CD4-positive, CD25-positive, alpha-beta regulatory T cell (primary cell): ENCODE results near the gene TSPAN33. TPM values are rescaled to one million over a fixed set of nuclear protein-coding genes. Genes with fewer than 3 reads are reported as not detected.
A peak's percentile ranks its signal among the peaks of the same experiment; 100 is the strongest.
"Not testable (repeated sequence)": the region's sequence is repeated elsewhere in the genome, so short reads cannot be mapped to it uniquely, and the experiment has no call there.

Source experiments
- ATAC-seq, 2 donors: fragments of 150-1000 bp; cut with Tn5 transposase; one replicate each; pipeline ENCODE4 v1.10.0; 2021; ENCODE audit warnings: low read depth in 2 of 2, moderate number of reproducible peaks in 2 of 2, moderate library complexity in 1 of 2
- DNase-seq, 3 donors: peaks; one replicate each; pipeline versions ENCODE4 v3.0.0 to v3.0.0-alpha.2; 2012 to 2022; ENCODE audit warnings: mixed read lengths in 1 of 3
- H3K27ac ChIP-seq: one replicate; pipeline ENCODE4 v1.7.0; 2013; ENCODE audit warnings: mild to moderate bottlenecking, low read length; ENCODE audit not compliant: insufficient read depth, poor library complexity, severe bottlenecking
- H3K27me3 ChIP-seq: one replicate; pipeline ENCODE4 v1.7.0; 2013; ENCODE audit warnings: low read length; ENCODE audit not compliant: control insufficient read depth, insufficient read depth
- H3K36me3 ChIP-seq: one replicate; pipeline ENCODE4 v1.7.0; 2013; ENCODE audit warnings: mild to moderate bottlenecking, low read length, moderate library complexity; ENCODE audit not compliant: control insufficient read depth, insufficient read depth
- H3K4me1 ChIP-seq: 2 replicates; pipeline ENCODE4 v1.7.0; 2013; ENCODE audit warnings: mild to moderate bottlenecking, low read length; ENCODE audit not compliant: insufficient read depth, control insufficient read depth, poor library complexity, severe bottlenecking
- H3K4me3 ChIP-seq: one replicate; pipeline ENCODE4 v1.7.0; 2013; ENCODE audit warnings: low read depth, mild to moderate bottlenecking, low read length, moderate library complexity
- H3K9me3 ChIP-seq, 2 experiments: 1 replicate in 1 of 2; 2 replicates in 1 of 2; pipeline ENCODE4 v1.7.0; 2013; ENCODE audit warnings: low read length in 2 of 2, mild to moderate bottlenecking in 1 of 2, moderate library complexity in 1 of 2; ENCODE audit not compliant: control insufficient read depth in 2 of 2
- H3K27ac Mint-ChIP-seq, 3 donors: one replicate each; pipeline ENCODE4 v1.8.0; 2020 to 2022; ENCODE audit warnings: mild to moderate bottlenecking in 3 of 3, mixed read lengths in 3 of 3, moderate library complexity in 2 of 3
- H3K27me3 Mint-ChIP-seq: one replicate; pipeline ENCODE4 v1.8.0; 2022; ENCODE audit warnings: mild to moderate bottlenecking, mixed read lengths
- H3K36me3 Mint-ChIP-seq: one replicate; pipeline ENCODE4 v1.8.0; 2020; ENCODE audit warnings: mixed read lengths
- H3K4me1 Mint-ChIP-seq, 4 donors: one replicate each; pipeline ENCODE4 v1.8.0; 2020 to 2022; ENCODE audit warnings: mixed read lengths in 4 of 4, mild to moderate bottlenecking in 1 of 4
- H3K4me3 Mint-ChIP-seq, 4 donors: one replicate each; pipeline ENCODE4 v1.8.0; 2020 to 2022; ENCODE audit warnings: mild to moderate bottlenecking in 4 of 4, mixed read lengths in 4 of 4, moderate library complexity in 3 of 4
- H3K9me3 Mint-ChIP-seq, 7 donors: one replicate each; pipeline ENCODE4 v1.8.0; 2020 to 2022; ENCODE audit warnings: mixed read lengths in 7 of 7, mild to moderate bottlenecking in 3 of 7, moderate library complexity in 2 of 7
- polyA plus RNA-seq, 4 donors: library from polyadenylated mRNA; unstranded; fragments of 300-500 nt; fragmentation: Illumina TruSeq; gene quantifications; one replicate each; pipeline ENCODE4 v1.2.3, GENCODE V29; 2021
- total RNA-seq: library from RNA; stranded (reverse); gene quantifications from one replicate; pipeline ENCODE4 v1.2.3, GENCODE V29; 2022

Gene TSPAN33
- total and polyA plus RNA-seq, 5 donors from 2014 or later, result 0.96 to 4.5 (median 2.9) TPM

GRCh38 chr7:129110258-129110981 lies 34.1 kb upstream of the TSPAN33 start:
- no peak for ATAC-seq
- no peak overlapping the region for H3K4me3 ChIP-seq
- H3K27ac ChIP-seq, result no peak overlapping the region
- Mint-ChIP-seq H3K4me3 (no peak overlapping the region), H3K27me3 (peaks cover 30% of the 10 kb centered on the region), H3K9me3 (peaks cover 0 to under 1% (median 0%) of the 10 kb centered on the region in 7 donors), H3K4me1 (no peaks in the 10 kb centered on the region), H3K36me3 (no peaks in the 10 kb centered on the region), H3K27ac (peak overlapping the region in 1 of 3 donors; percentile 52)
- H3K9me3 ChIP-seq, result no peaks in the 10 kb centered on the region
- DNase-seq, result no peak
- peaks cover 9% of the 10 kb centered on the region for H3K27me3 ChIP-seq
- H3K4me1 ChIP-seq, result no peaks in the 10 kb centered on the region
- no peaks in the 10 kb centered on the region for H3K36me3 ChIP-seq

GRCh38 chr7:129110982-129111376 lies 33.5 kb upstream of the TSPAN33 start:
- peaks cover 0 to 2% (median 0%) of the 10 kb centered on the region in 7 donors for H3K9me3 Mint-ChIP-seq
- no peak overlapping the region for H3K4me3 ChIP-seq
- peak overlapping the region in 1 of 3 donors; percentile 52 for H3K27ac Mint-ChIP-seq
- H3K36me3 Mint-ChIP-seq, result no peaks in the 10 kb centered on the region
- peaks cover 12% of the 10 kb centered on the region for H3K27me3 ChIP-seq
- H3K27me3 Mint-ChIP-seq, result peaks cover 29% of the 10 kb centered on the region
- no peak overlapping the region for H3K4me3 Mint-ChIP-seq
- no peaks in the 10 kb centered on the region for H3K36me3 ChIP-seq
- no peak overlapping the region for H3K27ac ChIP-seq
- no peaks in the 10 kb centered on the region for H3K4me1 ChIP-seq
- DNase-seq (no peak), ATAC-seq (no peak)
- H3K9me3 ChIP-seq, result no peaks in the 10 kb centered on the region
- no peaks in the 10 kb centered on the region for H3K4me1 Mint-ChIP-seq

GRCh38 chr7:129115676-129116075 lies 28.8 kb upstream of the TSPAN33 start:
- Mint-ChIP-seq H3K27me3 (peaks cover 39% of the 10 kb centered on the region), H3K27ac (no peak overlapping the region)
- ATAC-seq, result no peak

GRCh38 chr7:129118182-129118581 lies 26.3 kb upstream of the TSPAN33 start:
- DNase-seq (no peak), ATAC-seq (no peak)
- peaks cover 5% of the 10 kb centered on the region for H3K4me1 ChIP-seq
- H3K9me3 Mint-ChIP-seq, result peaks cover 0 to 13% (median 2%) of the 10 kb centered on the region in 7 donors
- H3K27me3 Mint-ChIP-seq, result peaks cover 44% of the 10 kb centered on the region
- H3K4me3 ChIP-seq, result no peak overlapping the region
- no peak overlapping the region for H3K4me3 Mint-ChIP-seq
- H3K27ac ChIP-seq, result no peak overlapping the region
- H3K4me1 Mint-ChIP-seq, result peaks cover 0 to 2% (median 0%) of the 10 kb centered on the region in 4 donors
- H3K27ac Mint-ChIP-seq, result no peak overlapping the region
- no peaks in the 10 kb centered on the region for H3K36me3 ChIP-seq
- H3K9me3 ChIP-seq, result no peaks in the 10 kb centered on the region
- H3K27me3 ChIP-seq, result peaks cover 16% of the 10 kb centered on the region
- H3K36me3 Mint-ChIP-seq, result peaks cover 4% of the 10 kb centered on the region

More at GRCh38 chr7:129115676-129116075, 28.8 kb upstream of the TSPAN33 start:
- no peaks in the 10 kb centered on the region for H3K36me3 Mint-ChIP-seq
- Histone ChIP-seq H3K27ac (no peak overlapping the region), H3K4me3 (no peak overlapping the region), H3K4me1 (no peaks in the 10 kb centered on the region), H3K36me3 (no peaks in the 10 kb centered on the region), H3K27me3 (peaks cover 11% of the 10 kb centered on the region), H3K9me3 (no peaks in the 10 kb centered on the region)
- peaks cover 0 to 4% (median 0%) of the 10 kb centered on the region in 7 donors for H3K9me3 Mint-ChIP-seq
- no peak for DNase-seq
- no peaks in the 10 kb centered on the region for H3K4me1 Mint-ChIP-seq
- H3K4me3 Mint-ChIP-seq, result no peak overlapping the region

GRCh38 chr7:129118976-129119375 lies 25.5 kb upstream of the TSPAN33 start:
- H3K9me3 Mint-ChIP-seq, result peaks cover 0 to 13% (median 2%) of the 10 kb centered on the region in 7 donors
- peaks cover 4% of the 10 kb centered on the region for H3K36me3 Mint-ChIP-seq

GRCh38 chr7:129121501-129122077 lies 22.9 kb upstream of the TSPAN33 start:
- not testable (repeated sequence) for DNase-seq, H3K9me3 ChIP-seq, H3K36me3 Mint-ChIP-seq, H3K4me1 ChIP-seq, ATAC-seq, H3K27ac Mint-ChIP-seq, H3K4me3 ChIP-seq, H3K4me1 Mint-ChIP-seq, H3K27ac ChIP-seq, H3K27me3 ChIP-seq, H3K36me3 ChIP-seq, H3K4me3 Mint-ChIP-seq
- peaks cover 41% of the 10 kb centered on the region for H3K27me3 Mint-ChIP-seq
- peaks cover 0 to 13% (median 1%) of the 10 kb centered on the region in 7 donors for H3K9me3 Mint-ChIP-seq

More at GRCh38 chr7:129118976-129119375, 25.5 kb upstream of the TSPAN33 start:
- no peaks in the 10 kb centered on the region for H3K36me3 ChIP-seq
- Mint-ChIP-seq H3K4me3 (no peak overlapping the region), H3K4me1 (peaks cover 0 to 2% (median 0%) of the 10 kb centered on the region in 4 donors), H3K27me3 (peaks cover 40% of the 10 kb centered on the region), H3K27ac (no peak overlapping the region)
- H3K27ac ChIP-seq, result no peak overlapping the region
- no peak overlapping the region for H3K4me3 ChIP-seq
- ATAC-seq, result no peak
- H3K4me1 ChIP-seq, result peaks cover 5% of the 10 kb centered on the region
- peaks cover 16% of the 10 kb centered on the region for H3K27me3 ChIP-seq
- no peak for DNase-seq
- no peaks in the 10 kb centered on the region for H3K9me3 ChIP-seq

GRCh38 chr7:129122078-129122750 lies 22.3 kb upstream of the TSPAN33 start:
- H3K36me3 ChIP-seq, result no peaks in the 10 kb centered on the region
- H3K27ac ChIP-seq, result no peak overlapping the region
- no peak for ATAC-seq
- H3K4me1 ChIP-seq, result peaks cover 5% of the 10 kb centered on the region
- Mint-ChIP-seq H3K27ac (no peak overlapping the region), H3K9me3 (peaks cover 0 to 13% (median 1%) of the 10 kb centered on the region in 7 donors), H3K36me3 (peaks cover 4% of the 10 kb centered on the region), H3K27me3 (peaks cover 37% of the 10 kb centered on the region), H3K4me1 (peaks cover 0 to 2% (median 0%) of the 10 kb centered on the region in 4 donors), H3K4me3 (no peak overlapping the region)
- H3K4me3 ChIP-seq, result no peak overlapping the region
- no peak for DNase-seq
- H3K9me3 ChIP-seq, result no peaks in the 10 kb centered on the region
- peaks cover 9% of the 10 kb centered on the region for H3K27me3 ChIP-seq
